OCI-M1 (cell line): ENCODE measurements around the gene TFAP2E.

ENCODE experiments used
- DNase-seq: peaks from one replicate; lab custom pipeline; 2025; lab: John Stamatoyannopoulos, UW

Gene TFAP2E

DNA sequence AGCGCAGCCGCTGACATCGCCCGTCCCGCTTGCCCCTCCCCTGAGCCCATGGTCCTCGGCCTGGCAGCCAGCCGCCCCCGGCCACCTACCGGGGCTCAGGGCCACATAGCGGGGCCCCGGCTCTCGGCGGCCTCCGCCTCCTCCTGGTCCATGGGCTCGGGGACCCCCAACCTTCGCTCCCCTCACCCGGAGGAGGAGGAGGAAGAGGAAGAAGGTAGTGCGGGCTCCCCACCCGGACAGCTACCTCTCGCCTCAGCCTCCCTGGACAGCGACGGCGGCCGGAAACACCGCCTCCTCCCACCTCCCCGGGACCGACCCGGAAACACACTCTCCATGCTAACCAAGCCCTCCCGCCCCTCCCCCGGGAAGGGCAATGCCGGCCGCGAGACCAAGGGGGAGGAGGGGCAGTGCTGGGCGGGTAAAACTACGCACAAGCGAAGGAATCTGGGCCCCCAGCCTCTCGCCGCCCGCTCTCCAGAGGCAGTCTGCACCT, 15.9 kb upstream of the TFAP2E start, which contains the start of gene KIAA0319L:
KIAA0319L (minus strand) TSS at position 286 of the 493 bp plus-strand sequence. CDS start 2,912 bp downstream, outside the sequence.
- DNase-seq, result peak; percentile 95

DNA sequence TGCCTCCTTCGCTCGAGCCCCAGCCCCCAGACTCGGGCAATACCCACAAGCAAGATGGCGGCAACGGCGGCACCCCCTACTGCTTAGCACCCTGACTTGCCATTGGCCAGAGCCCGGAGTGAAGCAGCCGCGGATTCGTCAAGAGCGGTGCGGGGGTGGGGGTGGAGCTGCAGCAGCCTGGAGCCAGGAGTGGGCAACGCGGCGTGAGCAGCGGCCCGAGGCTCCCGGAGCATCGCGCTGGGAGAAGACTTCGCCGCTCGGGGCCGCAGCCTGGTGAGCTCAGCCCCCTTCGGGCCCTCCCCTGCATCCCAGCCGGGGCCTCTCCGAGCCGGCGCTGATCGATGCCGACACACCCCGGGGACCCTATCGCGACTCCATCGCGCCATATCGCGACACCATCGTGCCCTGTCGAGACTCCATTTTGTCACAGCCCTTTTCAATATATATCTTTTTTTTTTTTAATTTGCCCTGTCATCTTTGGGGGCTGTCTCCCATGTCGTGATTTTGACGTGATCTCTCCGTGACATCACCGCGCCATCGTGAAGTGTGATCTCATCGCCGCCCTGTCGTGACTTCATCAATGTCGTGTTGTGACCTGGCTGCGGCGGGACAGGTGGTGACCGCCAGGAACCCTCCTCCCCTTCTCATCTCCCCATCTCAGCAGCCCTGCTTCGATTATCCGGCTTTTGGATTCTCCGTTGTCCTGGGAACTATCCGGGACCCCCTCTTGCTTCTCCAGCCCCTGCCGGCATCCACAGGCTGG, 15.3 kb upstream of the TFAP2E start, which contains the start of gene NCDN:
NCDN (plus strand) TSS at position 189 of the 763 bp plus-strand sequence; CDS start at position 581, 392 bp downstream.
- DNase-seq, result peak; percentile 96

DNA sequence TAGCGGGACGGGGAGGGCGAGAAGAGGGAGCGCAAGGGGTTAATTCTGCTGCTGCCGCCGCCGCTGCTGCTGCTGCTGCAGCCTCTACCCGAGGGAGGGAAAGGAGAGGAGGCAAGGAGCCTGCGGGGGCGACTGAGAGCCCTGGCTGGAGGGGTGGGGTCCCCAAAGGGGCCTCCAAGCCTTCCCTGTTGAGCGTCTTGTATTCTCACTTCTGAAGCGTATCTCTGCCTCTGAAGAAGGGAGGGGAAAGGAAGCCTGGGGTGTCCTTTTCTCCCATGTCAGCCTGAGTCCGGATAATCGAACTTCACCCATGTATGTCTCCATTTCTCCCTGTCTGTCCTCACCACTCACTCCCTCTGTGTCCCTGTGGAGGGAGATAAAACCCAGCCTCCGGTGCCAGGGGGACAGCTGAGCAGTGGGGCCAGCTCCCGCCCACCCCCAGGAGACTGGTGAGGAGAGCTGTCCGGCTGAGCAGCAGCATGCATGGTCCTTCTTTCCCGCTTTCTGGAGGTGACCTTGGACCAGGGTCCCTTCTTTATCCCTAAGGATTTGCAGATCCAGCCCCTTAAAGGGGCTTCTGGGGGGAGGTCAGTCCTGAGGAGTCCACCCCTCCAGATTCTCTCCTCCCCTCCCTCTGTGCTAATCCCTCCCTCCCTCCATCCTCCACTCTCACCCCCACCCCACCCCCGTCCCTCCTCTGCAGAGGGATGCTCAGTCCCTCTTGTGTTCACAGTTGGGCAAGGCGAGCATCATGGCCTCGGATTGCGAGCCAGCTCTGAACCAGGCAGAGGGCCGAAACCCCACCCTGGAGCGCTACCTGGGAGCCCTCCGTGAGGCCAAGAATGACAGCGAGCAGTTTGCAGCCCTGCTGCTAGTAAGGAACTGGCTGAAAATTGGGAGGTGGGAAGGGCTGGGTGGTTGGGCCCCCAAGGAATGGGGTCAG, 14.5 kb upstream of the TFAP2E start:
- no peak for DNase-seq

DNA sequence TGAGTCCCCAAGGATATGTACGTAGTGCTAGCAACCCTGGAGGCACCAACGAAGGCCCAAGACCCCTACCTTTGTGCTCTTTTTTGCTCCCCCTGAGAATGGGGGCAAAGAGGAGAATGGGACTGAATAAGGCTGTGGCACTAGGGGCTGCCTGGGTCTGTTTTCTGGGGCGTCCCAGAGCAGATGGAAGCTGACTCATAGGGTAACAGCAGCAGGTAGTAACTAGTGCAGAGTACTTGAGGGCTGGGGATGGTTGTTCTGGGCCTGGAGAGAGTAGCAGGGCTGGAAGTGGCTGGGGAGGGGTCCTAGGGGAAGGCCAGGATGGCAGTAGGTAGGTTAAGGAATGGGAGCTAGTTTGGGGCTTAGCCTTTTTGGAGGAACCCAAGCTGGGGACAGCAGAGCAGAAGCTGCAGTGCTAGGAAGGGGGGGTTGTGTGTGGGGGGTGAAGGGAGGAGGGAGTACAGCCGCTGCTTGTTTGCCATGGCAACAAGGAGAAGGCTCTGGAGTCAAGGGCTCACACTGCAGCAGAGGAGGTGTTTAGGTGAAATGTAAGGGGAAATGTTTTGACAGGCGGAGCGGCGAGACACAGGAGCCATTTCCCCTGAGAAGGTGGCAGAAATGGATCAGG, 13.7 kb upstream of the TFAP2E start:
- DNase-seq, result no peak

GRCh38 chr1:35560256-35561225, 12.6 kb upstream of the TFAP2E start:
- DNase-seq, result no peak

DNA sequence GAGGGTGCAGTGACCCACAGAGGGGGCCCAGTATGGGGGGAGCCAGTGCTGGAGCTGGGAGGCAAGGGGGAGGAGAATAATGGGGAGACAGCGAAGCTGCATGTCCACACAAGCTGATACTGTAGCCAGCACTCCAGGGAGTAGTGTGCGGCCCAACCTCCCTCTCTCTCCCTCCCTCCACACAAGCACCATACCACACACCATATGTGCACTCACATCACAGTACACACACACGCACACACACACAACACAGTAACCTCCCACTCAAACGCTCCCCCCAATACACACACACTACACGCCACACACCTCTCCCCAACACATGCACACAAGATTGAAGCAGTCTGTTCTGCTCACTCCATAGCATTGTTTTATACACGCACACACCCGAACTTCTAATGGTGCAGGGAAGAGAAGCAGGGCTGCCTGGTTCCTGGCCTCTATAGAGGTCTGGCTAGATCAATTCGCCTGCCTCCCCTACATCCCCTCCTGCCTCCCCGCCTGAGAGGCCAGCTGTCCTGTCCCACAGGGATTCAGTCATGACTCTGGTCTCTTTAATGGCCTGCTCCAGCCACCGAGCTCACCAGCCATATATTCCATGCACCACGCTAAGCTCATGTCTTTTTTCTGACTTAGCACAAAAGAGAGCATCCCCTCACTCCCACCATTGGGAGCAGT, 11.7 kb upstream of the TFAP2E start:
- no peak for DNase-seq

DNA sequence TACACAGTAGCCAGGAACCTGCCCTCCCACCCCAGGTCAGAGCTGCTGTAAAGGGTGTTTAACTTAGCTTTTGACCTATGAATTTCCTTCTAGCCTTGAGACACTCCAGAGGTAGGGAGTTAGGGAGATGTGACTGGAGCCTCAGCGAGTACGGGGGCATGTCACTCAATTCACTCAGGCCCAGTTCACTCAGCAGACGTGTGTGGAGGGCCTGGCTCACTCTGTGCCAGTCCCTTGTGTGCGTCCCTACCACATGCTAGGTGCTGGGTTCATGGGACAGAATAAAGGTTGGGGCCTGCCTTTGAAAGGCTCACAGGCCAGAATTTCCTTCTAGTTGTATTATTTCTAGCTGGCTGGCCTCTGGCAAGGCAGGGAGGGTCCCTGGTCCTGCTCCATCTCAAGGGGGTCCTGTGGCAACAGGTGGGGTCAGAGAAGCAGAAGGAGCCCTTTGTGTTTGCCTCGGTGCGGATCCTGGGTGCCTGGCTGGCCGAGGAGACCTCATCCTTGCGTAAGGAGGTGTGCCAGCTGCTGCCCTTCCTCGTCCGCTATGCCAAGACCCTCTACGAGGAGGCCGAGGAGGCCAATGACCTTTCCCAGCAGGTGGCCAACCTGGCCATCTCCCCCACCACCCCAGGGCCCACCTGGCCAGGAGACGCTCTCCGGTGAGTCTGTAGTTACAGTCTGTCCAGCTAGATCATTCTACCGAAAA, 11.0 kb upstream of the TFAP2E start:
- no peak for DNase-seq

DNA sequence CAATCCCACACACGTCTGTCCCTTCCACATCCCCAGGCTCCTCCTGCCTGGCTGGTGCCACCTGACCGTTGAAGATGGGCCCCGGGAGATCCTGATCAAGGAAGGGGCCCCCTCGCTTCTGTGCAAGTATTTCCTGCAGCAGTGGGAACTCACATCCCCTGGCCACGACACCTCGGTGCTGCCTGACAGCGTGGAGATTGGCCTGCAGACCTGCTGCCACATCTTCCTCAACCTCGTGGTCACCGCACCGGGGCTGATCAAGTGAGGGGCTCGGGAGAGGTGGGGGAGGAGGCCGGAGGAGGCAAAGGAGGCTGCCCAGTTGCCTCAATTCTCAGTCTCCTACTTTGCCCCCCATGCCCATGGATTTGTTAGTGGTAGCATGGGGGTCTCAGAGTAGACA, 9.9 kb upstream of the TFAP2E start:
- no peak for DNase-seq

DNA sequence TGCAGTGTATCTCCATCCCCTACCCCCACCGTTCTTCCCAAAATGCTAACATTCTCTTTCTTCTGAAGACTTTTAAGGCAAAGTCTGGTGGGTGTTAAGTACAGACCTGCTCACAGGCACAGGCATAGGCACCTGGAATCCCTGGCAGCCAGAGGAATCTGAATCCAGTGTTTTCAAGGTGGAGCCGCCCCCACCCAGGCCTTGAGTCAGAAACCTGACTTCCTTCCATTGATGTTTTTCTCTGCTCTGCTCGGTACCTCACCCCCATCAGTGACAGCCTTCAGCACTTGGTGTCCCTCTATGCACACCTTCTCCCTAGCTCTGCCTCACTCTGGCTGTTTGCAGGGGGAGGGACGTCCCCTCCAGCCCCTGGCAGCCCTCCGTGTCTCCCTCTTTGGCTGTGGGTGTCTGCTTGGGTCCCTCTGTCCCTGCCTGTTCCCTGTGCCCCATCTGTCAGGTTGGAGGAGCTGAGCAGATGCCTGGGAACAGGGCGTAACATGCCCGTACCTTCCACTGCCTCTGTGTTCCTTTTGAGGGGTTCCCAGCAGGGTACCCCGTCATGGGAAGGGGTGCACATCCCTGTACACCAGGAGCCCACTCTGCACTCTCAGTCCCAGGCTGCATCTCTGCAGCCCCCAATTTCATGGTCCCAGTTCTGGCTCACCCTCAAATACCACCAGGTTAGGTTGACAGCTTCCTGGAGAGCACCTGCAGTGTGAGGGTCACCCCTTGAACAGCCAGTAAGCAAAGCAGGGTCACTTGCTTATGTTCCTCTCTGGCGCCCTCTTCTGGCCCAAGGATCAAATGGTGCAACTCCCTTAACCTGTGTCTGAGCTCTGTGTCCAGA, 8.9 kb upstream of the TFAP2E start:
- DNase-seq, result peak; percentile 81

- no peak for DNase-seq
These were observed 8.0 kb upstream of the TFAP2E start for GRCh38 chr1:35564884-35565741.

DNA sequence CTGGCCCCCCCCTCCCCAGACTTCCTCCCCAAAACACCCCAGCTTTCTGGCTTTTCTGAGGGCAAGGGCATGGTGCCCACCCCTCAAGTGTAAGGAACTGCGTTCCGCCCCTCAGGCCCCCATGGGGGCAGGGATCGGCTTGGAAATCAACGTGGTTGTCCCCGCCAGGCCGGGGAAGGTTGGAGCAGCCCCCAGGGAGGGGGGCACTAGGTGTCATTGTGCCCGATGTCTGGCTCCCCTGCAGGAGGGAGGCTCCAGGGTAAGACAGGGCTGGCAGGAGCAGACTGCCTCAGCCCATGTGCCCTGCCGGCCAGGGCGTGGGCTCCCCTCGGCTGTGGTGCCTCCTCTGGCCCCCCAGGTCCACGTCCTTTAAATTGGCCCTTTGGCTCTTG, 7.4 kb upstream of the TFAP2E start:
- no peak for DNase-seq

DNA sequence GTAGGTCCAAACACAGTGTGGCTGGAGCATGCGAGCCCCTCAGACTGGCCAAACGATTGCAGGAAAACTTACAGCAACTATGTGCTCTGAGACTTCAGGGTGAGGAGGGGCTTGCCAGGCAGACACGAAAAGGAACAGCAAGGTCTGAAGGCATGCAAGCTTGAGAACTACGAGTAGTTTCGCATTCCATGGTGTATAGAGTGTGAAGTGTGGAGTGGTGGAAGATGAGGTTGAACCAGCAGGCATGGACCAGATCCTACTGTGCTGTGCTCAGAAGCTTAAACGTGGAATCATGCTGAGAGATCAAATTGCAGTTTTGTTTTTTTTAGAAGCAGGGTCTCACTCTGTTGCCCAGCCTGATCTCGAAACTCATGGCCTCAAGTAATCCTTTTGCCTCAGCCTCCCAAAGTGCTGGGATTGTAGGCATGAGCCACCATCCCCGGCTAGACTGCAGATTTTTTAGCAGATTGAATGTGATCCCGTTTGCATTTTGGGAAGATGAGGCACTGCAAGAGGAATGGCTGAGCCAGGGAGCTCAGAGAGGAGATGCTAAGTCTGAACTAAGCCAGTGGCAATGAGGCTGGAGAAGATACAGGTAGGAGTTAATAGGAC, 5.1 kb upstream of the TFAP2E start:
- DNase-seq, result no peak

DNA sequence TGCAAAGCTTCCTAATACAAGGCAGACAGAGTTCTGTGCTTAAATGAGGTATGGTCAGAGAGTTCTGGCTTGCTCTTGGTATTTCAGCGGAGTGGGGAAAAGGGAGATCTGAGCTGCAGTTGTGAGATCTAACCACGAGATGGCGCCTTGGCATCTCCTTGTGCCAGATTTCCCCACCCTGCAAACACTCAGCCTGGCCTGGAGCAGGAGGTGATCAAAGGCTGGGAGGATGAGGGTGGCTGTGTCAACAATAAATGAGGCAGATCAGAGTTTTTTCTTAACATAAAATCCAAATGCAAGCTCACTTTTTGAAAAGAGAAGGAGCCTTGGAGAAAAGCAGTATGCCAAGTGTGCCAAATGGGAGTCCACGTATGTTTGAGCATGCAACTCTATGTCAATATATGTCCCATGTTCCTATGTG, 4.1 kb upstream of the TFAP2E start:
- DNase-seq, result peak; percentile 79

DNA sequence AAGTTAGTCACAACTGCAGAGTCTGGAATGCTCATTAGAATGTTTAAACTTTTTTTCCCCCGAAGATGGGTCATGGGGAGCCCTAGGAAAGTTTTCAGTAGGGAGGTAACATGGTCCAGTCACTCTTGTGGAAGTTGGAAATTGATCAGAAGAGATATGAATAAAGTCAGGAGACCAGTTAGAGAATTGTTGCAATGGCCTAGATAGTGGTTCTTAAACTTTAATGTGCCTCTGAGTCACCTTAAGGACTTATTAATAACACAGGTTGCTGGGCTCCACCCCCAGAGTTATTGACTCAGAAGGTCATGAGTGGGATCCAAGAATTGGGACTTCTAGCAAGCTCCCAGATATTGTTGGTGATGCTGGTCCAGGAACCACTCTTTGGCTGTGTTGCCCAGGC, 3.2 kb upstream of the TFAP2E start:
- DNase-seq, result no peak

DNA sequence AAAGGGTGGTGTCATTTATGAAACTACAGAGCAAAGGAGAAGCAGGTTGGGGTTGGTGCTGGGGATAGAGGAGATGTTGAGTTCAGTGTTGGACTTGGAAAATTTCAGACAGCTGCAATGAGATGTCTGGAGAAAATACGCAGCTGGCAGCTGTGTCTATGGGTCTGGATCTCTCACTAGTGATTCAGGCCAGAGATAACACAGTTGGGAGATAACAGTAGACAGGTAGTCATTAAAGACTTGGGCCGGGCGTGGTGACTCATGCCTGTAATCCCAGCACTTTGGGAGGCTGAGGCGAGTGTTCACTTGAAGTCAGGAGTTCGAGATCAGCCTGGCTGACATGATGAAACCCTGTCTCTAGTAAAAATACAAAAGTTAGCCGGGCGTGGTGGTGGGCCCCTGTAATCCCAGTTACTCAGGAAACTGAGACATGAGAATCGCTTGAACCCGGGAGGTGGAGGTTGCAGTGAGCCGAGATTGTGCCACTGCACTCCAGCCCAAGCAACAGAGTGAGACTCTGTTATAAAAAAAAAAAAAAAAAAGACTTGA, 2.5 kb upstream of the TFAP2E start:
- DNase-seq, result no peak

- DNase-seq, result no peak
These were observed 1.9 kb upstream of the TFAP2E start for GRCh38 chr1:35571263-35571662.

GRCh38 chr1:35572296-35572695, 818 bp upstream of the TFAP2E start:
- DNase-seq, result no peak
